Measurements from ENCODE around the gene RDH11. TPM values are rescaled to one million over a fixed set of nuclear protein-coding genes. Genes with fewer than 3 reads are reported as not detected.

Gene RDH11
- total and polyA plus RNA-seq, 2 donors from 2014 or later, result 66.9 to 124 TPM

- no peak for FAIRE-seq
- DNase-seq, result no peak
These were observed 41.8 kb downstream of the RDH11 start for GRCh38 chr14:67653651-67654280.

GRCh38 chr14:67652189-67652588 is 43.4 kb downstream of the RDH11 start:
- DNase-seq (no peak), FAIRE-seq (no peak)
- intact Hi-C loops (cut with DNase I), result no loop called here
- H3K27me3 ChIP-seq (ENCODE audit: control insufficient read depth, insufficient read depth, low read length), result no peaks in the 10 kb centered on the region
- H3K9me3 ChIP-seq (ENCODE audit: control insufficient read depth in 2 of 3, insufficient read depth in 1 of 3, low read length in 3 of 3), result no peaks in the 10 kb centered on the region
- peaks cover 0 to 7% (median 2%) of the 10 kb centered on the region in 3 donors for H3K4me1 ChIP-seq (ENCODE audit: control insufficient read depth in 2 of 3, insufficient read depth in 2 of 3, low read depth in 1 of 3, low read length in 3 of 3)
- H3K36me3 ChIP-seq (ENCODE audit: control insufficient read depth in 2 of 3, insufficient read depth in 3 of 3, low read length in 3 of 3), result peaks cover 9 to 70% (median 41%) of the 10 kb centered on the region in 3 donors
- TF ChIP-seq CTCF (IDR thresholded peaks at IDR 0.05; ENCODE audit: borderline replicate concordance, extremely low read depth, insufficient read depth), result no peak
- no peak overlapping the region for H3K4me3 ChIP-seq (ENCODE audit: low read length in 3 of 3)
- H3K9ac ChIP-seq (ENCODE audit: low read length in 3 of 3), result no peak overlapping the region
- H3K27ac ChIP-seq (ENCODE audit: low read depth in 2 of 2, low read length in 2 of 2), result no peak overlapping the region

More at GRCh38 chr14:67653651-67654280, 41.8 kb downstream of the RDH11 start:
- Histone ChIP-seq H3K9me3 (ENCODE audit: control insufficient read depth in 2 of 3, insufficient read depth in 1 of 3, low read length in 3 of 3) (no peaks in the 10 kb centered on the region), H3K27me3 (ENCODE audit: control insufficient read depth, insufficient read depth, low read length) (no peaks in the 10 kb centered on the region), H3K27ac (ENCODE audit: low read depth in 2 of 2, low read length in 2 of 2) (no peak overlapping the region), H3K4me3 (ENCODE audit: low read length in 3 of 3) (no peak overlapping the region), H3K4me1 (ENCODE audit: control insufficient read depth in 2 of 3, insufficient read depth in 2 of 3, low read depth in 1 of 3, low read length in 3 of 3) (peaks cover 0 to 6% (median 2%) of the 10 kb centered on the region in 3 donors), H3K9ac (ENCODE audit: low read length in 3 of 3) (no peak overlapping the region), H3K36me3 (ENCODE audit: control insufficient read depth in 2 of 3, insufficient read depth in 3 of 3, low read length in 3 of 3) (peaks cover 9 to 72% (median 41%) of the 10 kb centered on the region in 3 donors)
- no peak for TF ChIP-seq CTCF (IDR thresholded peaks at IDR 0.05; ENCODE audit: borderline replicate concordance, extremely low read depth, insufficient read depth)
- intact Hi-C loops (cut with DNase I), result no loop called here

GRCh38 chr14:67650694-67651093 is 44.9 kb downstream of the RDH11 start:
- intact Hi-C loops (cut with DNase I), result no loop called here
- Histone ChIP-seq H3K27me3 (ENCODE audit: control insufficient read depth, insufficient read depth, low read length) (no peaks in the 10 kb centered on the region), H3K9ac (ENCODE audit: low read length in 3 of 3) (no peak overlapping the region), H3K4me1 (ENCODE audit: control insufficient read depth in 2 of 3, insufficient read depth in 2 of 3, low read depth in 1 of 3, low read length in 3 of 3) (peaks cover 0 to 15% (median 13%) of the 10 kb centered on the region in 3 donors), H3K4me3 (ENCODE audit: low read length in 3 of 3) (no peak overlapping the region), H3K36me3 (ENCODE audit: control insufficient read depth in 2 of 3, insufficient read depth in 3 of 3, low read length in 3 of 3) (peaks cover 9 to 64% (median 38%) of the 10 kb centered on the region in 3 donors), H3K27ac (ENCODE audit: low read depth in 2 of 2, low read length in 2 of 2) (no peak overlapping the region), H3K9me3 (ENCODE audit: control insufficient read depth in 2 of 3, insufficient read depth in 1 of 3, low read length in 3 of 3) (no peaks in the 10 kb centered on the region)
- FAIRE-seq (no peak), DNase-seq (no peak)
- no peak for TF ChIP-seq CTCF (IDR thresholded peaks at IDR 0.05; ENCODE audit: borderline replicate concordance, extremely low read depth, insufficient read depth)

Data from kidney (tissue), 14 donors.